H1 (cell line): ENCODE measurements around the gene ME1. TPM values are rescaled to one million over a fixed set of nuclear protein-coding genes. Genes with fewer than 3 reads are reported as not detected.

ENCODE experiments used
- CTCF ChIA-PET: fragments of 300-600 bp; sonication (Branson Sonifier 250); formaldehyde crosslinking; loops from one replicate; lab custom pipeline; 2021; ENCODE audit not compliant: partially characterized antibody; lab: Charles Lee
- POLR2A ChIA-PET: fragments of 300-600 bp; sonication (Branson Sonifier 250); formaldehyde crosslinking; loops from one replicate; lab custom pipeline; 2021; ENCODE audit warnings: inconsistent platforms; ENCODE audit not compliant: partially characterized antibody; lab: Charles Lee
- DNase-seq, 2 experiments: peaks; one replicate each; pipeline versions ENCODE4 v3.0.0 to v3.0.0-alpha.2; 2010 to 2022; ENCODE audit warnings: low spot score in 2 of 2, low read depth in 1 of 2, mixed read lengths in 1 of 2
- FAIRE-seq: peaks from 2 replicates; lab custom pipeline; 2011; peaks lifted over from hg19 to GRCh38; lab: Jason Lieb, UNC
- H2AFZ ChIP-seq: 2 replicates; pipeline ENCODE4 v1.8.1; 2012; ENCODE audit warnings: low read length, inconsistent platforms
- H2AK5ac ChIP-seq: 2 replicates; pipeline ENCODE4 v1.6.1; 2013; ENCODE audit warnings: low read depth, low read length
- H2BK120ac ChIP-seq: replicated peaks from 2 replicates; pipeline ENCODE3; 2013; ENCODE audit warnings: low read depth, low read length, inconsistent platforms
- H2BK12ac ChIP-seq: 2 replicates; pipeline ENCODE4 v1.6.1; 2013; ENCODE audit warnings: low read depth, low read length
- H2BK15ac ChIP-seq: 2 replicates; pipeline ENCODE4 v1.6.1; 2013; ENCODE audit warnings: low read length
- H2BK20ac ChIP-seq: 2 replicates; pipeline ENCODE4 v1.6.1; 2013; ENCODE audit warnings: low read length
- H2BK5ac ChIP-seq: 2 replicates; pipeline ENCODE4 v1.6.1; 2013; ENCODE audit warnings: low read depth, low read length
- H3K14ac ChIP-seq: 2 replicates; pipeline ENCODE4 v1.6.1; 2013; ENCODE audit warnings: inconsistent platforms; ENCODE audit not compliant: insufficient read length
- H3K18ac ChIP-seq: 2 replicates; pipeline ENCODE4 v1.6.1; 2013; ENCODE audit warnings: low read length; ENCODE audit errors: extremely low read depth
- H3K23ac ChIP-seq: 2 replicates; pipeline ENCODE4 v1.6.1; 2013; ENCODE audit warnings: inconsistent platforms; ENCODE audit not compliant: insufficient read length
- H3K23me2 ChIP-seq: 2 replicates; pipeline ENCODE4 v1.6.1; 2013; ENCODE audit warnings: low read depth, low read length
- H3K27ac ChIP-seq: 2 replicates; pipeline ENCODE4 v1.6.1; 2011; ENCODE audit warnings: low read depth, low read length, inconsistent platforms
- H3K27me3 ChIP-seq, 4 experiments: replicated peaks in 1 of 4; 1 replicate in 1 of 4; 2 replicates in 3 of 4; pipeline versions ENCODE4 v1.6.1 to v1.8.1; 2011 to 2013; ENCODE audit warnings: low read length in 3 of 4, mild to moderate bottlenecking in 3 of 4, inconsistent platforms in 2 of 4, mixed read lengths in 2 of 4, moderate library complexity in 1 of 4; ENCODE audit not compliant: control insufficient read depth in 3 of 4, insufficient read depth in 3 of 4; ENCODE audit errors: extremely low read depth in 1 of 4
- H3K36me3 ChIP-seq, 4 experiments: 2 replicates each; pipeline versions ENCODE4 v1.6.1 to v1.8.1; 2011 to 2013; ENCODE audit warnings: mild to moderate bottlenecking in 4 of 4, low read length in 3 of 4, moderate library complexity in 2 of 4, control low read depth in 1 of 4, inconsistent platforms in 1 of 4; ENCODE audit not compliant: insufficient read depth in 4 of 4, control insufficient read depth in 2 of 4
- H3K4ac ChIP-seq: replicated peaks from 2 replicates; pipeline ENCODE3; 2013; ENCODE audit warnings: low read length, low read depth, mixed read lengths, inconsistent platforms; ENCODE audit not compliant: insufficient read length
- H3K4me1 ChIP-seq, 4 experiments: replicated peaks in 1 of 4; 1 replicate in 1 of 4; 2 replicates in 3 of 4; pipeline versions ENCODE4 v1.6.1 to v1.8.1; 2011 to 2013; ENCODE audit warnings: low read length in 3 of 4, inconsistent platforms in 2 of 4, mixed read lengths in 1 of 4; ENCODE audit not compliant: insufficient read depth in 4 of 4, control insufficient read depth in 3 of 4
- H3K4me2 ChIP-seq, 2 experiments: 2 replicates each; pipeline versions ENCODE4 v1.6.1 to v1.8.1; 2011 to 2013; ENCODE audit warnings: low read depth in 2 of 2, low read length in 2 of 2, control low read depth in 1 of 2, inconsistent platforms in 1 of 2, mild to moderate bottlenecking in 1 of 2; ENCODE audit not compliant: insufficient read depth in 1 of 2
- H3K4me3 ChIP-seq, 4 experiments: fragments of 200-600, 300-600 bp in 1 of 4; sonication (generic), shearing (Covaris generic), sonication (Bioruptor Twin) in 1 of 4; 2 replicates each; pipeline versions ENCODE4 v1.5.1 to v1.8.1; 2011 to 2016; ENCODE audit warnings: low read length in 4 of 4, low read depth in 3 of 4, control low read depth in 2 of 4, inconsistent platforms in 2 of 4, mild to moderate bottlenecking in 2 of 4, mixed read lengths in 1 of 4, moderate library complexity in 1 of 4; ENCODE audit not compliant: insufficient read depth in 2 of 4; ENCODE audit errors: extremely low read depth in 1 of 4
- H3K56ac ChIP-seq: replicated peaks from 2 replicates; pipeline ENCODE3; 2013; ENCODE audit warnings: low read depth, mild to moderate bottlenecking, mixed read lengths, low read length, inconsistent platforms; ENCODE audit not compliant: insufficient read length
- H3K79me1 ChIP-seq: 2 replicates; pipeline ENCODE4 v1.6.1; 2013; ENCODE audit warnings: low read depth, low read length, control low read depth
- H3K79me2 ChIP-seq, 2 experiments: 2 replicates each; pipeline versions ENCODE4 v1.6.1 to v1.8.1; 2012 to 2013; ENCODE audit warnings: low read length in 2 of 2, mild to moderate bottlenecking in 2 of 2, inconsistent platforms in 1 of 2; ENCODE audit not compliant: insufficient read depth in 2 of 2, control insufficient read depth in 1 of 2
- H3K9ac ChIP-seq, 4 experiments: replicated peaks in 1 of 4; 1 replicate in 1 of 4; 2 replicates in 3 of 4; pipeline versions ENCODE4 v1.6.1 to v1.8.1; 2011 to 2013; ENCODE audit warnings: low read depth in 3 of 4, low read length in 3 of 4, control low read depth in 2 of 4, mild to moderate bottlenecking in 2 of 4, moderate library complexity in 2 of 4, inconsistent platforms in 1 of 4; ENCODE audit errors: extremely low read depth in 1 of 4
- H3K9me3 ChIP-seq, 2 experiments: 2 replicates each; pipeline versions ENCODE4 v1.6.1 to v1.8.1; 2012 to 2013; ENCODE audit warnings: mild to moderate bottlenecking in 2 of 2, moderate library complexity in 2 of 2, control low read depth in 1 of 2, inconsistent platforms in 1 of 2, low read depth in 1 of 2, low read length in 1 of 2, mixed read lengths in 1 of 2; ENCODE audit not compliant: insufficient read depth in 2 of 2
- H4K20me1 ChIP-seq, 2 experiments: replicated peaks in 1 of 2; 2 replicates each; pipeline versions ENCODE3 to v1.8.1; 2011 to 2013; ENCODE audit warnings: inconsistent platforms in 2 of 2, low read length in 2 of 2, mild to moderate bottlenecking in 1 of 2; ENCODE audit not compliant: insufficient read depth in 2 of 2, control insufficient read depth in 1 of 2
- H4K5ac ChIP-seq: 2 replicates; pipeline ENCODE4 v1.6.1; 2013; ENCODE audit warnings: low read length, low read depth, mixed read lengths, inconsistent platforms; ENCODE audit not compliant: insufficient read length
- H4K8ac ChIP-seq: 2 replicates; pipeline ENCODE4 v1.8.0; 2013; ENCODE audit warnings: mild to moderate bottlenecking, moderate library complexity, low read length, inconsistent platforms; ENCODE audit not compliant: insufficient read depth; ENCODE audit errors: extremely low read depth
- H4K91ac ChIP-seq: replicated peaks from 2 replicates; pipeline ENCODE3; 2013; ENCODE audit warnings: low read length, mixed read lengths, inconsistent platforms; ENCODE audit not compliant: insufficient read length
- BACH1 ChIP-seq: IDR thresholded peaks from 2 replicates; pipeline ENCODE4 v1.6.1; 2012; ENCODE audit warnings: low read length, improper control_type of control experiment
- BRCA1 ChIP-seq: IDR thresholded peaks from 2 replicates; pipeline ENCODE4 v1.6.1; 2012; ENCODE audit warnings: low read depth, low read length, improper control_type of control experiment
- CBX8 ChIP-seq: fragments of 300-800, 300-1000 bp; sonication (generic); IDR thresholded peaks from 2 replicates; pipeline ENCODE4 v1.7.1; 2016; ENCODE audit warnings: low read depth, low read length, borderline replicate concordance
- CEBPB ChIP-seq: IDR thresholded peaks from 2 replicates; pipeline ENCODE4 v1.6.1; 2012; ENCODE audit warnings: low read depth, low read length
- CHD2 ChIP-seq: IDR thresholded peaks from 2 replicates; pipeline ENCODE4 v1.6.1; 2012; ENCODE audit warnings: low read length, improper control_type of control experiment
- GABPA ChIP-seq: IDR thresholded peaks from 2 replicates; pipeline ENCODE4 v1.6.1; 2011; ENCODE audit warnings: mild to moderate bottlenecking, low read length, moderate library complexity, borderline replicate concordance; ENCODE audit not compliant: insufficient read depth
- GTF2F1 ChIP-seq: IDR thresholded peaks from 2 replicates; pipeline ENCODE4 v1.6.1; 2012; ENCODE audit warnings: low read depth, low read length, improper control_type of control experiment, borderline replicate concordance
- HDAC2 ChIP-seq, 2 experiments: fragments of 300-600 bp in 1 of 2; sonication (generic) in 1 of 2; IDR thresholded peaks; 2 replicates each; pipeline ENCODE4 v1.6.1; 2011 to 2012; ENCODE audit warnings: low read depth in 2 of 2, low read length in 2 of 2, mild to moderate bottlenecking in 2 of 2, moderate library complexity in 2 of 2, borderline replicate concordance in 1 of 2, inconsistent platforms in 1 of 2
- JUN ChIP-seq: IDR thresholded peaks from 2 replicates; pipeline ENCODE4 v1.6.1; 2011; ENCODE audit warnings: low read depth, mild to moderate bottlenecking, improper control_type of control experiment, low read length
- POU5F1 ChIP-seq: IDR thresholded peaks from 2 replicates; pipeline ENCODE4 v1.6.1; 2011; ENCODE audit warnings: low read depth, mild to moderate bottlenecking, low read length, moderate library complexity
- SIN3A ChIP-seq, 2 experiments: IDR thresholded peaks in 1 of 2; conservative IDR thresholded peaks in 1 of 2; 2 replicates each; pipeline ENCODE4 v1.6.1; 2011 to 2012; ENCODE audit warnings: low read length in 2 of 2, improper control_type of control experiment in 1 of 2, low read depth in 1 of 2, mild to moderate bottlenecking in 1 of 2
- SIRT6 ChIP-seq: IDR thresholded peaks from one replicate; pipeline ENCODE4 v1.7.1; 2012; ENCODE audit warnings: low read length, inconsistent platforms
- SP1 ChIP-seq: IDR thresholded peaks from 2 replicates; pipeline ENCODE4 v1.6.1; 2011; ENCODE audit warnings: low read depth, low read length
- USF2 ChIP-seq: IDR thresholded peaks from 2 replicates; pipeline ENCODE4 v1.6.1; 2011; ENCODE audit warnings: low read length, improper control_type of control experiment
- polyA plus RNA-seq, 7 experiments: library from polyadenylated mRNA; depleted of rRNA in 3 of 7; stranded (reverse) in 5 of 7; unstranded in 2 of 7; fragments of >200 nt in 5 of 7; fragments of 200-250 nt in 2 of 7; gene quantifications; 1 replicate in 5 of 7; 2 replicates in 1 of 7; 4 replicates in 1 of 7; pipeline versions ENCODE4 v1.2.1 to v1.2.3, GENCODE V29; 2011 to 2013; ENCODE audit warnings: missing spikeins in 2 of 7, mixed read lengths in 2 of 7
- total RNA-seq: library from RNA; stranded (reverse); fragmentation: NEBNext Ultra II Directional; extraction: Animal tissue kit (Norgen Biotek cat#: 25700); gene quantifications from 2 replicates; pipeline ENCODE4 v1.2.1, GENCODE V29; 2021

The ME1 gene
- total and polyA plus RNA-seq, 2 of the 8 experiments (the other 6 are each of a cell fraction or from before 2014, with no cell fraction given): 1.3 to 3.9 TPM

GRCh38 chr6:83169106-83169505 is 261.7 kb downstream of the ME1 start:
- no peak for TF ChIP-seq HDAC2 (IDR thresholded peaks at IDR 0.05; ENCODE audit: borderline replicate concordance in 1 of 2, low read depth in 2 of 2, low read length in 2 of 2)
- TF ChIP-seq BRCA1: no peak
- no peak for TF ChIP-seq SP1
- TF ChIP-seq CHD2: no peak
- TF ChIP-seq BACH1: no peak
- TF ChIP-seq SIN3A (conservative IDR thresholded peaks at IDR 0.05 in 1 of 2, IDR thresholded peaks at IDR 0.05 in 1 of 2; ENCODE audit: low read depth in 1 of 2, low read length in 2 of 2): no peak
- TF ChIP-seq GABPA: no peak
- no peak for TF ChIP-seq SIRT6
- TF ChIP-seq JUN: no peak
- no peak for TF ChIP-seq CEBPB
- no peak for TF ChIP-seq POU5F1
- TF ChIP-seq USF2: no peak
- no peak for TF ChIP-seq CBX8
- TF ChIP-seq GTF2F1: no peak
- DNase-seq (no peak), FAIRE-seq (no peak)
- no peaks in the 10 kb centered on the region for H3K27me3 ChIP-seq
- no peak overlapping the region for H3K27ac ChIP-seq
- no peak overlapping the region for H2AFZ ChIP-seq
- H3K36me3 ChIP-seq: peaks cover 9 to 83% (median 57%) of the 10 kb centered on the region in 4 experiments; a peak in 7 of 8 replicates
- H2AK5ac ChIP-seq: no peak overlapping the region
- H4K8ac ChIP-seq: no peak overlapping the region
- H4K5ac ChIP-seq: no peak overlapping the region
- H2BK120ac ChIP-seq: no peak overlapping the region
- H4K20me1 ChIP-seq: peaks cover 0 to 2% of the 10 kb centered on the region in 2 experiments
- no peak overlapping the region for H4K91ac ChIP-seq
- no peaks in the 10 kb centered on the region for H3K4me1 ChIP-seq
- H2BK5ac ChIP-seq: no peak overlapping the region
- no peaks in the 10 kb centered on the region; the same call in 1 of the 2 replicates for H3K79me1 ChIP-seq
- H2BK12ac ChIP-seq: no peak overlapping the region
- H3K4me3 ChIP-seq: no peak overlapping the region
- H3K4me2 ChIP-seq: no peak overlapping the region
- ChIA-PET CTCF (interaction anchor here (1.1 kb wide), 1 partner anchor 46 kb away, joined by 3 read pairs; no protein-coding TSS in a partner anchor), POLR2A (no interaction called here)
- H3K23ac ChIP-seq: no peak overlapping the region
- H2BK15ac ChIP-seq: no peak overlapping the region
- H3K18ac ChIP-seq: no peak overlapping the region
- H3K9me3 ChIP-seq: no peaks in the 10 kb centered on the region
- no peak overlapping the region for H2BK20ac ChIP-seq
- no peak overlapping the region for H3K4ac ChIP-seq
- no peaks in the 10 kb centered on the region for H3K79me2 ChIP-seq
- no peaks in the 10 kb centered on the region for H3K23me2 ChIP-seq
- H3K14ac ChIP-seq: no peak overlapping the region
- no peak overlapping the region for H3K56ac ChIP-seq
- no peak overlapping the region for H3K9ac ChIP-seq
